ENCODE results near the gene SIRT3. TPM values are rescaled to one million over a fixed set of nuclear protein-coding genes. Genes with fewer than 3 reads are reported as not detected.
"Not testable (repeated sequence)": the region's sequence is repeated elsewhere in the genome, so short reads cannot be mapped to it uniquely, and the experiment has no call there.

The SIRT3 gene
- total RNA-seq, 4 donors from 2014 or later: 21.2 to 36.3 (median 29.3) TPM

DNA sequence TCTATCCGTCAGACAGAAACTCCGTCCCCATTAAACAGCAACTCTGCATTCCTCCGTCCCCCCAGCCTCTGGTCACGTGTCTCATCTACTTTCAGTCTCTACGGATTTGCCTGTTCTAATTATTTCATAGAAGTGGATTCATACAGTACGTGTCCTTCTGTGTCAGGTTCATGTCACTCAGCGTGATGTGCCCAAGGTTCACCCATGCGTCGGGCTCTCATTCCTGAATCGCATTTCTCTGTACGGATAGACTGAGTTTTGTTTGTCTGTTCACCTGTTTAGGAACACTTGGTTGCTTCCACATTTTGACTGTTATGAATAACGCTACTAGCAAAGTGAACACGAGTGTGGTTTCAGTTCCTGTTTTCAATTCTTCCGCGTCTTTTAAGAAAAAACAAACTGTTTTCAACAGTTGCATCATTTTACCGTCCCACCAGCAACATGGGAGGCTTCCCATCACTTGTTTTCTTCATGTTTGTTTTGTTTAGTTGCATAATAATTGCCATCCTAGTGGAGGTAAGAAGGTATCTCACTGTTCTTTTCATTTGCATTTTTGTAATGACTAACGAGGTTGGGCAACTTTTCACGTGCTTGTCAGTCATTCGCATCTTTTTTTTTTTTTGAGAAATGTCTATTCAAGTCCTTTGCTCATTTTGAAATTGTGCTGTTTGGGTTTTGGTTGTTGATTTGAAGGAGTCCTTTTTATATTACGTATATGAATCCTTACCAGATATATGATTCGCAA is 33.2 kb upstream of the SIRT3 start:
- no peaks in the 10 kb centered on the region for H3K27me3 ChIP-seq
- peak overlapping the region; percentile 93 to 97 (median 94) for H3K27ac ChIP-seq
- H3K9me3 ChIP-seq: no peaks in the 10 kb centered on the region
- H3K4me3 ChIP-seq: peak overlapping the region; percentile 23 to 64 (median 48)
- DNase-seq: peak; percentile 53 to 82 (median 73)
- peaks cover 6 to 27% (median 8%) of the 10 kb centered on the region in 4 donors for H3K4me1 ChIP-seq
- no peaks in the 10 kb centered on the region for H3K36me3 ChIP-seq
- TF ChIP-seq, protein P1, sequence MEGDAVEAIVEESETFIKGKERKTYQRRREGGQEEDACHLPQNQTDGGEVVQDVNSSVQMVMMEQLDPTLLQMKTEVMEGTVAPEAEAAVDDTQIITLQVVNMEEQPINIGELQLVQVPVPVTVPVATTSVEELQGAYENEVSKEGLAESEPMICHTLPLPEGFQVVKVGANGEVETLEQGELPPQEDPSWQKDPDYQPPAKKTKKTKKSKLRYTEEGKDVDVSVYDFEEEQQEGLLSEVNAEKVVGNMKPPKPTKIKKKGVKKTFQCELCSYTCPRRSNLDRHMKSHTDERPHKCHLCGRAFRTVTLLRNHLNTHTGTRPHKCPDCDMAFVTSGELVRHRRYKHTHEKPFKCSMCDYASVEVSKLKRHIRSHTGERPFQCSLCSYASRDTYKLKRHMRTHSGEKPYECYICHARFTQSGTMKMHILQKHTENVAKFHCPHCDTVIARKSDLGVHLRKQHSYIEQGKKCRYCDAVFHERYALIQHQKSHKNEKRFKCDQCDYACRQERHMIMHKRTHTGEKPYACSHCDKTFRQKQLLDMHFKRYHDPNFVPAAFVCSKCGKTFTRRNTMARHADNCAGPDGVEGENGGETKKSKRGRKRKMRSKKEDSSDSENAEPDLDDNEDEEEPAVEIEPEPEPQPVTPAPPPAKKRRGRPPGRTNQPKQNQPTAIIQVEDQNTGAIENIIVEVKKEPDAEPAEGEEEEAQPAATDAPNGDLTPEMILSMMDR (IDR thresholded peaks at IDR 0.05): peak; percentile 6 to 72 (median 50)
- no peak for TF ChIP-seq POLR2A (IDR thresholded peaks at IDR 0.05)

DNA sequence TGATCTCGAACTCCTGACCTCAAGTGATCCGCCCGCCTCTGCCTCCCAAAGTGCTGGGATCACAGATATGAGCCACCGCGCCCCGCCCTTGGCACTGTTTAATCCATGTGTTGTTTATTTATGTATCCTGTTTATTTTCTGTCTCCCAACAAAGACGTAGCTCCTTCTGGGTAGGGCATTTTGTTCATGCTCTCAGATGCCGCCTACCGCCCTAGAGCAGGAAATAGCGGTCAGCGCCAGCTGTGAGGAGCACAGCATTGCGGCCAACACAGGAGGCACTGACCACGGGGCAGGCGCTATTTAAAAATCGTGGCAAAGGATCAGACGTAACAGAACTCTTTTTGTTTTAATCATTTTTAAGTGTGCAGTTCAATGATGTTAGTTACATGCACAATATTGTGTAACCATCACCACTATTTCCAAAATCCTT is 32.6 kb upstream of the SIRT3 start:
- peaks cover 6 to 27% (median 8%) of the 10 kb centered on the region in 4 donors for H3K4me1 ChIP-seq
- peak in 1 of 2 donors; percentile 49 for TF ChIP-seq POLR2A (IDR thresholded peaks at IDR 0.05)
- TF ChIP-seq, protein P1 (IDR thresholded peaks at IDR 0.05): peak in 3 of 6 experiments; percentile 20 to 43 (median 34)
- peak overlapping the region; percentile 41 to 64 (median 58) for H3K4me3 ChIP-seq
- DNase-seq: peak; percentile 78 to 94 (median 88)
- H3K27ac ChIP-seq: peak overlapping the region; percentile 93 to 97 (median 94)
- not testable (repeated sequence) for H3K9me3 ChIP-seq, H3K36me3 ChIP-seq, H3K27me3 ChIP-seq

DNA sequence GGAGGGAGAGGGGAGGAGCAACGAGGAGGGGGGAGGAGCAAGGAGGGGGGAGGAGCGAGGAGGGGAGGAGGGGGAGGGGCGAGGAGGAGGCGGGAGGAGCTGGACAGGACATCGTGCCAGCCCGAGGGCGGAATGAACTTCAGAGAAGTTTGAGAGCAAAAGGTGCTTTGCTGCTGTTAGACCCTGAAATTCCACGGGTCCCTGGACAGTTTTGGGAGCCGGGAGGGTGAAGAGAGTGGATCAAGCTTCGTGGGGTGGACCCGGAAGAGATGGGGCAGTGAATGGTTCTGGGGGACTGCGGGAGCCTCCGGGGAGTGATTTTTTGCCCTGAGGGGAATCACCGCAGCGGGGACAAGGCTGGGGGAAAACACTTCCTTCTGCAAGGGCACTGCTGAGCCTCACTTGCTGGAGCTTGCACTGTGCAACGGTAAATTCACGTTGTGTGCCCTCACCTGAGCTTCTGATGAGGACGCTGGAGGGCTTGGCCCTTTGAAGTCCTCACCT is 31.4 kb upstream of the SIRT3 start:
- no peaks in the 10 kb centered on the region for H3K36me3 ChIP-seq
- TF ChIP-seq, protein P1 (IDR thresholded peaks at IDR 0.05): no peak
- TF ChIP-seq POLR2A (IDR thresholded peaks at IDR 0.05): peak in 1 of 2 donors; percentile 75
- H3K27me3 ChIP-seq: no peaks in the 10 kb centered on the region
- H3K4me1 ChIP-seq: peaks cover 6 to 23% (median 8%) of the 10 kb centered on the region in 4 donors
- H3K4me3 ChIP-seq: peak overlapping the region; percentile 41 to 64 (median 58)
- DNase-seq: peak; percentile 77 to 90 (median 82)
- H3K9me3 ChIP-seq: no peaks in the 10 kb centered on the region
- H3K27ac ChIP-seq: peak overlapping the region; percentile 93 to 97 (median 94)

GRCh38 chr11:266676-267439 is 30.7 kb upstream of the SIRT3 start:
- Histone ChIP-seq H3K36me3 (no peaks in the 10 kb centered on the region), H3K4me1 (peaks cover 6 to 22% (median 8%) of the 10 kb centered on the region in 4 donors), H3K9me3 (no peaks in the 10 kb centered on the region), H3K4me3 (no peak overlapping the region), H3K27me3 (no peaks in the 10 kb centered on the region), H3K27ac (peak overlapping the region in 1 of 4 donors; percentile 68)
- TF ChIP-seq, protein P1 (IDR thresholded peaks at IDR 0.05): no peak
- no peak for TF ChIP-seq POLR2A (IDR thresholded peaks at IDR 0.05)
- DNase-seq: peak in 2 of 3 donors; percentile 58 to 69

GRCh38 chr11:261624-262023 is 25.5 kb upstream of the SIRT3 start:
- Histone ChIP-seq H3K36me3 (no peaks in the 10 kb centered on the region), H3K4me1 (no peaks in the 10 kb centered on the region), H3K9me3 (no peaks in the 10 kb centered on the region), H3K4me3 (no peak overlapping the region), H3K27ac (no peak overlapping the region), H3K27me3 (no peaks in the 10 kb centered on the region)
- TF ChIP-seq, protein P1 (IDR thresholded peaks at IDR 0.05): no peak
- TF ChIP-seq POLR2A (IDR thresholded peaks at IDR 0.05): no peak
- no peak for DNase-seq
